ENCODE data around the gene GNA12. TPM values are rescaled to one million over a fixed set of nuclear protein-coding genes. Genes with fewer than 3 reads are reported as not detected.

GNA12 gene
- total and polyA plus RNA-seq, 10 donors = 12.3 to 64.2 (median 32.4) TPM

DNA sequence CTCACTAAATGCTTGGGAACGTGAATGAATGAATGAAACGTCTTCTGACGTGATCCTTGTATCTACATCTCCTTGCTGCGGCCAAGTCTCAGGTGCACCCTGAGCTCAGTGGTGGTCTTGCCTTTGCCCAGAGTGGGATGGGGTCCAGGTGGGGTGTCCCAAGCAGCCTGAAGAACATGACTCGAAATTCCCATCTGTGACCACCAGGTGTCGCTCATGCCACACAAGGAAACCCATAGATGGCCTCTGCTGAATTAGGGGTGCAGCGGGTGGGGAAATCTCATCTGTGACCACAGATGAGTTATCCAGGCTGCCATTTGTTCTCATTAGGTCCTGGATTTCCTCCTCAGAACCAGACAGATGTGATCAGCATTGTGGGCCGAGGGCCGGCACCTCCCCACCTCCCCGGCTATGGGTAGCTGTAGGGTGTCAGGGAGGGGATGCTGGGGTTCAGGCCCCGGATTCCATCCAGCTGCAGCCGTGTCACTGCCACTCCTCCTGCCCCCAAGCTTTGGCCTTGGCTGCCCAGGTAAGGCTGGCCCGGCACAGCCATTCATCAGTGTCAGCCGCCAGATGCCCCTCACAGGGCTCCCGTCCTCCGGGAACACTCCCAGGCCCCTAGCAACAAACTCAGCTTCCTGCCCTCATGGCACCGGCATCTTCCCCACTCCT lies 21.0 kb upstream of the GNA12 start:
- TF ChIP-seq, protein P1, sequence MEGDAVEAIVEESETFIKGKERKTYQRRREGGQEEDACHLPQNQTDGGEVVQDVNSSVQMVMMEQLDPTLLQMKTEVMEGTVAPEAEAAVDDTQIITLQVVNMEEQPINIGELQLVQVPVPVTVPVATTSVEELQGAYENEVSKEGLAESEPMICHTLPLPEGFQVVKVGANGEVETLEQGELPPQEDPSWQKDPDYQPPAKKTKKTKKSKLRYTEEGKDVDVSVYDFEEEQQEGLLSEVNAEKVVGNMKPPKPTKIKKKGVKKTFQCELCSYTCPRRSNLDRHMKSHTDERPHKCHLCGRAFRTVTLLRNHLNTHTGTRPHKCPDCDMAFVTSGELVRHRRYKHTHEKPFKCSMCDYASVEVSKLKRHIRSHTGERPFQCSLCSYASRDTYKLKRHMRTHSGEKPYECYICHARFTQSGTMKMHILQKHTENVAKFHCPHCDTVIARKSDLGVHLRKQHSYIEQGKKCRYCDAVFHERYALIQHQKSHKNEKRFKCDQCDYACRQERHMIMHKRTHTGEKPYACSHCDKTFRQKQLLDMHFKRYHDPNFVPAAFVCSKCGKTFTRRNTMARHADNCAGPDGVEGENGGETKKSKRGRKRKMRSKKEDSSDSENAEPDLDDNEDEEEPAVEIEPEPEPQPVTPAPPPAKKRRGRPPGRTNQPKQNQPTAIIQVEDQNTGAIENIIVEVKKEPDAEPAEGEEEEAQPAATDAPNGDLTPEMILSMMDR (IDR thresholded peaks at IDR 0.05 in 8 of 11, conservative IDR thresholded peaks at IDR 0.05 in 3 of 11) = peak; percentile 69 to 92 (median 85)
- TF ChIP-seq POLR2A (IDR thresholded peaks at IDR 0.05) = no peak
- peak; percentile 83 for DNase-seq
- Histone ChIP-seq H3K9me3 (no peaks in the 10 kb centered on the region), H3K36me3 (no peaks in the 10 kb centered on the region), H3K4me3 (no peak overlapping the region), H3K27me3 (replicated peaks in 1 of 7) (no peaks in the 10 kb centered on the region), H3K27ac (peak overlapping the region in 5 of 8 donors; percentile 87 to 92 (median 89)), H3K4me1 (peaks cover 22 to 52% (median 40%) of the 10 kb centered on the region in 6 donors)
- WGBS, 5 donors = 54 to 62% (median 58%) methylated on average over 11 to 17 of the region's 17 CpGs
- intact Hi-C loops (cut with DNase I; ENCODE audit: low total_unique reads) = loop anchor here (10.0 kb wide), 2 partner anchors 290 to 1030 kb away; no protein-coding TSS in a partner anchor

DNA sequence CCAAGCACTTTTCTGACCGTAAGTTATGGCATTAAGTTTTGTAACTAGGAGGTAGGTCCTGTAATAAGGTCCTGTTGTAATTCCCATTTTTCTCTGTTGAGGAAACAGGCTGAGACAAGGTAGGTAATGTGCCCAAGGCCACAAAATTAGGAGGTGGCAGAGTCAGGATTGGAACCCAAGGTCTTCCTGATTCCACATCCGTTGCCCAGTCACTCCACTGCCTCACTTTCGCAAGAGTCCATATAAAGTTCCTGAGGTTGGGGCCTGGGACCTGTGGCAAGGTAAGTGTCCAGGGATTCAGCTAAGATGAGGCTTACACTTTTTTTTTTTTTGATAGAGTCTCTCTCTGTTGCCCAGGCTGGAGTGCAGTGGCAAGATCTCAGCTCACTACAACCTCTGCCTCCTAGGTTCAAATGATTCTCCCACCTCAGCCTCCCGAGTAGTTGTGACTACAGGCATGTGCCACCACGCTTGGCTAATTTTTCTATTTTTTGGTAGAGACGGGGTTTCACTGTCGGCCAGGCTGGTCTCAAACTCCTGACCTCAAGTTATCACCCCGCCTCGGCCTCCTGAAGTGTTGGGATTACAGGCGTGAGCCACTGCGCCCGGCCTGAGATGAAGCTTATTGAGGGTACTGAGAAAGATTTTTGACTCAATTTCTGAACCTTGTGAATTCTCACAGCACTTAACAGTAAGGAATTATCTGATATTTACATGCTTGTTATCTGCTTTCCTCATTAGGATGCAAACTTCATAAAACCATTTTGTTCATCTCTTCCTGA lies 20.3 kb upstream of the GNA12 start:
- intact Hi-C loops (cut with DNase I; ENCODE audit: low total_unique reads) = loop anchor here (10.0 kb wide), 2 partner anchors 290 to 1030 kb away; no protein-coding TSS in a partner anchor
- Histone ChIP-seq H3K4me3 (peak overlapping the region in 1 of 8 donors; percentile 9), H3K27me3 (replicated peaks in 1 of 7) (no peaks in the 10 kb centered on the region), H3K27ac (peak overlapping the region; percentile 67 to 92 (median 88)), H3K36me3 (no peaks in the 10 kb centered on the region), H3K4me1 (peaks cover 19 to 45% (median 34%) of the 10 kb centered on the region in 6 donors), H3K9me3 (no peaks in the 10 kb centered on the region)
- DNase-seq = no peak
- WGBS, 5 donors = 64 to 84% (median 77%) methylated on average over 12 of the region's 12 CpGs
- TF ChIP-seq POLR2A (IDR thresholded peaks at IDR 0.05) (no peak), POLR2AphosphoS5 (IDR thresholded peaks at IDR 0.05) (no peak)
- TF ChIP-seq, protein P1 (IDR thresholded peaks at IDR 0.05 in 8 of 11, conservative IDR thresholded peaks at IDR 0.05 in 3 of 11) = no peak

DNA sequence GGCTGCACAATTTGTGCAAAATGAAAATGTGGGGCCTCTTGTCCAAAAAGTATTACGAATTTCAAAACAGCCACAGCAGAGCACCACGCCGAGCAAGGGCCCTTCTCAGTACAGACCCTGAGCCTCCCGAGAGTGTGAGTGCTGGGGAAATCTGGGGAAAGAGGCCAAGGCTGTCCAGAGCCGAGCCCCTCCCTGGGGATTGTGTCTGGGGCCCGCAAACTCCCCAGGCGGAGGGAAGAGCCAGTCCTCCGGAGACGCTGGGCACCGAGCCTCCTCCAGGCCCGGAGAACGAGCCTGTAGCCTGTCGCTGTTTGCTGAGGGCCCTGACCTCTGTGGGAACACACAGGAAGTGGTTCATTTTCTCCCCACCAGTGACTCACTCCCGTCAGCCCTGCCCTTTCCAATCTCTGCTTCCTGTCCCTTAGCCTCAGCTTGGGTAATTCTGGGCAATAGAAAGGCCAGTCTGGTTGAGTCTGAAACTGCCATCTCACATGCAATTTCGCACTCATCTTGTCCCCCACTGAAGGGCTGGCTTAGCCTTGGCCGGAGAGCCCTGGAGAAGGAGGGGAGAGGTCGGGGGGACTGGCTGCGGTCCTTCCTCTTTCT lies 19.5 kb upstream of the GNA12 start:
- DNase-seq = peak; percentile 87
- Histone ChIP-seq H3K4me1 (peaks cover 19 to 37% (median 32%) of the 10 kb centered on the region in 6 donors), H3K36me3 (no peaks in the 10 kb centered on the region), H3K9me3 (no peaks in the 10 kb centered on the region), H3K4me3 (peak overlapping the region in 4 of 8 donors; percentile 4 to 23 (median 8)), H3K27ac (peak overlapping the region; percentile 67 to 92 (median 88)), H3K27me3 (replicated peaks in 1 of 7) (no peaks in the 10 kb centered on the region)
- 3 to 13% (median 4%) methylated on average over 17 to 18 of the region's 18 CpGs for WGBS, 5 donors
- TF ChIP-seq, protein P1 (IDR thresholded peaks at IDR 0.05 in 8 of 11, conservative IDR thresholded peaks at IDR 0.05 in 3 of 11) = peak in 2 of 11 experiments; percentile 11 to 19
- TF ChIP-seq POLR2AphosphoS5 (IDR thresholded peaks at IDR 0.05) (peak; percentile 80 to 91 (median 86)), POLR2A (IDR thresholded peaks at IDR 0.05) (no peak)
- intact Hi-C loops (cut with DNase I; ENCODE audit: low total_unique reads) = loop anchor here (10.0 kb wide), 2 partner anchors 291 to 1031 kb away; no protein-coding TSS in a partner anchor

Measured in spleen (tissue), 11 donors.